Right lobe of liver (tissue), 4 donors: Measurements from ENCODE around the gene ASB18.

Experiments used
- POLR2A ChIP-seq: fragments of 450-650 bp; IDR thresholded peaks from one replicate; pipeline ENCODE4 v1.6.1; 2017; ENCODE audit warnings: antibody characterized with exemption, mild to moderate bottlenecking
- TF ChIP-seq, protein P1 (sequence below), 4 donors: fragments of 200-600 bp in 3 of 4; fragments of 450-650 bp in 1 of 4; IDR thresholded peaks; one replicate each; pipeline versions ENCODE4 v1.5.1 to v1.8.0; 2016 to 2022; ENCODE audit warnings: antibody characterized with exemption in 4 of 4, mild to moderate bottlenecking in 2 of 4
- donor health status: DM: no; HTN: no; CAD: no.
- donor health status: DM: no; HTN: no; CAD: no.
- donor health status: DM: no; HTN: yes; CAD: no.

GRCh38 chr2:236196366-236196765 lies 67.8 kb downstream of the ASB18 start:
- no peak for TF ChIP-seq POLR2A
- TF ChIP-seq, protein P1, sequence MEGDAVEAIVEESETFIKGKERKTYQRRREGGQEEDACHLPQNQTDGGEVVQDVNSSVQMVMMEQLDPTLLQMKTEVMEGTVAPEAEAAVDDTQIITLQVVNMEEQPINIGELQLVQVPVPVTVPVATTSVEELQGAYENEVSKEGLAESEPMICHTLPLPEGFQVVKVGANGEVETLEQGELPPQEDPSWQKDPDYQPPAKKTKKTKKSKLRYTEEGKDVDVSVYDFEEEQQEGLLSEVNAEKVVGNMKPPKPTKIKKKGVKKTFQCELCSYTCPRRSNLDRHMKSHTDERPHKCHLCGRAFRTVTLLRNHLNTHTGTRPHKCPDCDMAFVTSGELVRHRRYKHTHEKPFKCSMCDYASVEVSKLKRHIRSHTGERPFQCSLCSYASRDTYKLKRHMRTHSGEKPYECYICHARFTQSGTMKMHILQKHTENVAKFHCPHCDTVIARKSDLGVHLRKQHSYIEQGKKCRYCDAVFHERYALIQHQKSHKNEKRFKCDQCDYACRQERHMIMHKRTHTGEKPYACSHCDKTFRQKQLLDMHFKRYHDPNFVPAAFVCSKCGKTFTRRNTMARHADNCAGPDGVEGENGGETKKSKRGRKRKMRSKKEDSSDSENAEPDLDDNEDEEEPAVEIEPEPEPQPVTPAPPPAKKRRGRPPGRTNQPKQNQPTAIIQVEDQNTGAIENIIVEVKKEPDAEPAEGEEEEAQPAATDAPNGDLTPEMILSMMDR (IDR thresholded peaks at IDR 0.05) = no peak
